ENCODE results near the gene ANO1. TPM values are rescaled to one million over a fixed set of nuclear protein-coding genes. Genes with fewer than 3 reads are reported as not detected.

ANO1 gene
- total RNA-seq, 6 experiments from 2014 or later, result 32.1 to 292 (median 78.0) TPM

DNA sequence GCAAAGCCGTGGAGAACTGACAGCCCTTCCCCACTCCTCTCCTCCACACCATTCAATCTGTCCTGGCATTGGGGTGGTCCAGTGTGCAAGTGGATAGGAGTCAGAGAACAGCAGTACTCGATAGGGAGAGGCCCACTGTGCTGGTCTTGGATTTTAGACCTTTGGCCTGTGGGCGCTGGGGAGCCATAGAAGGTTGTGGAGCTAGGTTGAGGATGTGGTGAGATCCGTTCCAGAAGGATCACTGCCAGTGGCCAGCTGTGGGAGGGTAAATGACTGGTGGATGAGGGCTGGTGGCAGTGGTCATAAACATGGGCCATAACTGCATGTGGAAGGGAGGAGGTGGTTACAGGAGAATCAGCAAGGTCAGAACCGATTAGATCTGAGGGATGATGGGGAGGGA is 28.6 kb downstream of the ANO1 start:
- peaks cover 0 to 29% (median 3%) of the 10 kb centered on the region in 4 donors for H3K36me3 ChIP-seq
- intact Hi-C loops (cut with DNase I), result no loop called here
- H3K27me3 ChIP-seq, result no peaks in the 10 kb centered on the region
- no peak for DNase-seq
- no peak for ATAC-seq
- H3K4me1 ChIP-seq, result peaks cover 0 to 20% (median 10%) of the 10 kb centered on the region in 4 donors
- 79% methylated on average over 4 of the region's 5 CpGs for WGBS (ENCODE audit: insufficient coverage, low coverage, low lambda C conversion rate, missing lambda C conversion rate)
- no peaks in the 10 kb centered on the region for H3K9me3 ChIP-seq
- H3K4me3 ChIP-seq, result no peak overlapping the region
- peak overlapping the region in 2 of 3 donors; percentile 8 to 35 for H3K27ac ChIP-seq
- no peak for TF ChIP-seq POLR2A (IDR thresholded peaks at IDR 0.05)
- TF ChIP-seq, protein P1, sequence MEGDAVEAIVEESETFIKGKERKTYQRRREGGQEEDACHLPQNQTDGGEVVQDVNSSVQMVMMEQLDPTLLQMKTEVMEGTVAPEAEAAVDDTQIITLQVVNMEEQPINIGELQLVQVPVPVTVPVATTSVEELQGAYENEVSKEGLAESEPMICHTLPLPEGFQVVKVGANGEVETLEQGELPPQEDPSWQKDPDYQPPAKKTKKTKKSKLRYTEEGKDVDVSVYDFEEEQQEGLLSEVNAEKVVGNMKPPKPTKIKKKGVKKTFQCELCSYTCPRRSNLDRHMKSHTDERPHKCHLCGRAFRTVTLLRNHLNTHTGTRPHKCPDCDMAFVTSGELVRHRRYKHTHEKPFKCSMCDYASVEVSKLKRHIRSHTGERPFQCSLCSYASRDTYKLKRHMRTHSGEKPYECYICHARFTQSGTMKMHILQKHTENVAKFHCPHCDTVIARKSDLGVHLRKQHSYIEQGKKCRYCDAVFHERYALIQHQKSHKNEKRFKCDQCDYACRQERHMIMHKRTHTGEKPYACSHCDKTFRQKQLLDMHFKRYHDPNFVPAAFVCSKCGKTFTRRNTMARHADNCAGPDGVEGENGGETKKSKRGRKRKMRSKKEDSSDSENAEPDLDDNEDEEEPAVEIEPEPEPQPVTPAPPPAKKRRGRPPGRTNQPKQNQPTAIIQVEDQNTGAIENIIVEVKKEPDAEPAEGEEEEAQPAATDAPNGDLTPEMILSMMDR (IDR thresholded peaks at IDR 0.05), result no peak

DNA sequence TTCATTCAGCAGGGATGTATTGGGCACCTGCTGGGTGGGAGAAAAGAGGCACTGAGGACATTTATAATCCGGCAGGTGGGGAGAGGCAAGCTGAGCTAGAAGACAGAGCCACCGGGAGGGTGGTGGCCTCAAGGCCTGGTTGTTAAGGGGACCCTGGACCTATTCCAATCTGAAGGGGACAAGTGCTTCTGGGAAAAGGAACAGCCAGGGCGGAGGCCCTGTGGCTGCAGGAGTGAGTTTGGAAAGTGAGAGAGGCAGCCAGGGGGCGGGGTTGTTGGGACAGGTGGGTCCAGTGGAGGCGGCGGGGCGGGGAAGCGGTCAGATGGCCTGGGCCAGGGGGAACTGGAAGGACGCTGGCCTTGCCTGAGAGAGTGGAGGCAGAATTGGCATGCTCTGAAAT is 29.1 kb downstream of the ANO1 start:
- DNase-seq (no peak), ATAC-seq (no peak)
- H3K36me3 ChIP-seq, result peaks cover 0 to 33% (median 3%) of the 10 kb centered on the region in 4 donors
- TF ChIP-seq, protein P1 (IDR thresholded peaks at IDR 0.05), result no peak
- TF ChIP-seq POLR2A (IDR thresholded peaks at IDR 0.05), result no peak
- H3K9me3 ChIP-seq, result no peaks in the 10 kb centered on the region
- H3K27ac ChIP-seq, result no peak overlapping the region
- peaks cover 0 to 20% (median 10%) of the 10 kb centered on the region in 4 donors for H3K4me1 ChIP-seq
- WGBS (ENCODE audit: insufficient coverage, low coverage, low lambda C conversion rate, missing lambda C conversion rate), result 65% methylated on average over 6 of the region's 9 CpGs
- intact Hi-C loops (cut with DNase I), result no loop called here
- H3K27me3 ChIP-seq, result no peaks in the 10 kb centered on the region
- no peak overlapping the region for H3K4me3 ChIP-seq

DNA sequence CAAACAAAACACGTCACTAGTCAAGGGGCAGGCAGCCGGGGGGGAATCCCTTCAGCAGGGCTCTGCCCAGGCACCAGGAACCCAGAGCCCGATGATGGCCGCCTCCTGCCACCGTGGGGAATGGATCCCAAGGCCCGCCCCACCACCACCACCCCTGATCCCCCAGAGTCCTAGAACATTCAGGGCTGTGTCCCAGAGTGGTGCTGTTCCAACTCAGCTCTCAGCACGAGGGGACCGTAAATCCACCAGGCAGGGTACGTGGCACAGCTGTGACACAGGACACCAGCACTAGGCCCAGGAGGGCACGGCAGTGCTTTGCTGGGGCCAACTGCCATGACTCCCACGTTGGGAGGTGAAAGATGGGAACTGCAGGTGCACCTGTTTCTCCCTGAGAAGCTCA is 29.6 kb downstream of the ANO1 start:
- no peaks in the 10 kb centered on the region for H3K9me3 ChIP-seq
- H3K36me3 ChIP-seq, result peaks cover 0 to 39% (median 3%) of the 10 kb centered on the region in 4 donors
- H3K27me3 ChIP-seq, result no peaks in the 10 kb centered on the region
- ATAC-seq (no peak), DNase-seq (no peak)
- TF ChIP-seq, protein P1 (IDR thresholded peaks at IDR 0.05), result no peak
- no peak for TF ChIP-seq POLR2A (IDR thresholded peaks at IDR 0.05)
- intact Hi-C loops (cut with DNase I), result no loop called here
- H3K27ac ChIP-seq, result no peak overlapping the region
- no peak overlapping the region for H3K4me3 ChIP-seq
- WGBS (ENCODE audit: insufficient coverage, low coverage, low lambda C conversion rate, missing lambda C conversion rate), result no CpG with 5 or more reads among the region's 11 CpGs
- H3K4me1 ChIP-seq, result peaks cover 0 to 20% (median 10%) of the 10 kb centered on the region in 4 donors

DNA sequence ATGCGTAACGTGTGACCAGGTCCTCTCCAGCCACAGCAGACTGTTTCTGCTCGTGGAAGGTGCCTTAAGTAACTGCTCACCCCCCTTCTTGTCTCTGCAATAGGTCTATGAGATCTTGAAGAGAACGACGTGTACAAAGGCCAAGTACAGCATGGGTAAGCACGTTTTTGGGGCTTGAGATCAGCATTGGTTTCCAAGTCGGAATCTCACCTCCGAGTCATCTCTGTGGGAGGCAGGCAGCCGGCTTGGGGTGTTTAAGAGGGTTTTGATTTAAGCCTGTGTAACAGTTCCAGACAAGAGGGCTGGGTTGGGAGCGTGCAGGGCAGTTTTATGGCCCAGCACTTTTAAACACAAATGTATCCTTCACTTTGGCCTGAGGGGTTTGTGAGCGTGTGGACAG is 30.1 kb downstream of the ANO1 start:
- Histone ChIP-seq H3K4me1 (peaks cover 0 to 20% (median 10%) of the 10 kb centered on the region in 4 donors), H3K27ac (no peak overlapping the region), H3K4me3 (no peak overlapping the region), H3K9me3 (no peaks in the 10 kb centered on the region), H3K36me3 (peaks cover 0 to 37% (median 3%) of the 10 kb centered on the region in 4 donors), H3K27me3 (no peaks in the 10 kb centered on the region)
- ATAC-seq (no peak), DNase-seq (no peak)
- 71% methylated on average over 4 of the region's 11 CpGs for WGBS (ENCODE audit: insufficient coverage, low coverage, low lambda C conversion rate, missing lambda C conversion rate)
- intact Hi-C loops (cut with DNase I), result no loop called here
- no peak for TF ChIP-seq POLR2A (IDR thresholded peaks at IDR 0.05)
- TF ChIP-seq, protein P1 (IDR thresholded peaks at IDR 0.05), result no peak

DNA sequence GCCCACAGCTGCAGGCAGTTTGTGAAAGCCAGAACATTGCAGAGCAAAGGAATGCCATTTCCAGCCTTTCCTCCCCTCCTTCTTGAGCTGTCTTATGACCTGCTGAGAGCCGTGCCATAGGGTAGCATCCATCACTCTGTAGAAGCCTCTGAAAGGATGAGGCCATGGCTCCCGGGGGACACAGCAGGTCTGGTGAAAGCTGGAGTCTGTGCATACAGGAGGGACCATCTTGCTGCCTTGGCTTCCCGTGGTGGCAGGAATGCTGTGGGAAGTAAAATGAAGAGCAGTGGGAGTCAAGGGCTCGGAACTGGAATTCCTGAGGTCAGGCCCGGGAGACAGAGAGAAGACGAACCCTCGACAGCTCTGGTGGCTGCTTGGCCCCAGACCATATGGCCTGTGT is 30.9 kb downstream of the ANO1 start:
- 56% methylated on average over 2 of the region's 7 CpGs for WGBS (ENCODE audit: insufficient coverage, low coverage, low lambda C conversion rate, missing lambda C conversion rate)
- no peak for ATAC-seq
- Histone ChIP-seq H3K36me3 (peaks cover 0 to 34% (median 3%) of the 10 kb centered on the region in 4 donors), H3K9me3 (no peaks in the 10 kb centered on the region), H3K4me1 (peaks cover 0 to 20% (median 10%) of the 10 kb centered on the region in 4 donors), H3K27ac (no peak overlapping the region), H3K4me3 (no peak overlapping the region), H3K27me3 (no peaks in the 10 kb centered on the region)
- no peak for TF ChIP-seq POLR2A (IDR thresholded peaks at IDR 0.05)
- TF ChIP-seq, protein P1 (IDR thresholded peaks at IDR 0.05), result no peak
- intact Hi-C loops (cut with DNase I), result no loop called here
- no peak for DNase-seq
